ENCODE measurements around the gene CLDN7.

DNA sequence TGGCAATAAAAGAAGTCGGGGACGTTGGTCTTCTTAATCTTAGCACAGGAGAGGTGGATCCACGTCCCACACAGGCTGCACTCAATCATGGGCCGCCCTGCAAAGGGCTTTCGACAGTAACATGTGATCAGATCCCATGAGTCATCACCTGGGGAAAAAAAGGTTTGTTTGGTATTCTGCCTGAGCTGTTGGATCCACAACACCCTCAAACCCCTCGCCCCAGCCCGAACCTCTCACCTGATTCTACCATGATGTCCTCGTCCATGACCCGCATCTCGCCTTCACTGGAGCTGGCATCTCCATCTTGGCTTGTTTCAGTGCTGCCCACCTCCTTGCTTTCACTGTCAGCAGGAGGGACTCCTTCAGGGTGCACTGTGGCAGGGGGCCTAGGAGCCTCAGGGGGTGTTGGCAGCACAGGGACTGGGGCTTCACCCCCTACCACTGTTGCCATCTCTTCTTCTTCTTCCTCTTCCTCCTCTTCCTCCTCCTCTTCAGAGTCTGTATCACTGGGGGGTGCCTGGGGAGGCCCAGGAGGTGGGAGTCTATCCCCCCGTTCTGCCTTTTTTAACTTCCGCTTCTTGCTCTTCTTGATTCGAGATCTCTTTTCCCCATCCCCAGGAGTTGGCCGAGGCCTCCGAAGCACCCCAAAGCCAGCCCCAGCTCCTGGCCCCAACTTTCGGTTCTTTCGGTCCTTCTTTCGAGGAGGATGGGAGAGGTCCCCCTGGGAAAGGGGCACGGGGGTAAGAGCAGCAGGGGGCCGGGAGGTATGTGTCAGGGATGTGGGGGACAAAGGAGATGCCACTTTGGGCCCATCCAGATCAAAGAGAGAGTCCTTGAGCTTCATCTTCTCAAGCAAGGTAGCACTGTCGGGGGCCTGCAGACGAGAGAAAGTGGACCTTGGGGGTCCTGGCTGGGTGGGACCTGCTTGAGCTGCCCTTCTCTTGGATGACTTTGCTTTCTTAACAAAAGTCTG lies 26.3 kb downstream of the CLDN7 start:
- no peak for TF ChIP-seq EZH2 (IDR thresholded peaks at IDR 0.05)
- TF ChIP-seq POLR2AphosphoS5 (IDR thresholded peaks at IDR 0.05; ENCODE audit: borderline replicate concordance, low read depth, low read length): no peak
- TF ChIP-seq FOXP2 (optimal IDR thresholded peaks at IDR 0.05; ENCODE audit: control extremely low read depth, extremely low read length, insufficient read depth): no peak
